Measurements from ENCODE around the gene DLG1. TPM values are rescaled to one million over a fixed set of nuclear protein-coding genes. Genes with fewer than 3 reads are reported as not detected.
"Not testable (repeated sequence)": the region's sequence is repeated elsewhere in the genome, so short reads cannot be mapped to it uniquely, and the experiment has no call there.

DLG1 gene
- total RNA-seq, 1 donor from 2014 or later = 114 TPM

DNA sequence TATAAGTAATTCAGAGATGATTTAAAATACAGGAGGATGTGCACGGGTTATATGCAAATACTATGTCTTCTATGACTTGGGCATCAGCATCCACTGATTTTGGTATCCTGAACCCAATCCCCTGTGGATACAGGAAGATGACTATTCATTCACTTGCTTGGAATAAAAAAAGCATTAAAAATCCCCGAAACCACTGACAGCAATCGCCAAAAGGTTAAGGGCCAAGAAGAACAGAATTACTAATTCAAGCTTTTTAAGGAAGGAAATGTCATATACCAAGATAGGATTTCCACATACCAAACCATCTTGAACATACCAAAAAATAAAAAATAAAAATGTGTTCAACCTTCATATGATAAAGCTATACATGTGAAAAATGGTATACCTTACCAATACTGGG lies 93.7 kb downstream of the DLG1 start:
- TF ChIP-seq, protein P1, sequence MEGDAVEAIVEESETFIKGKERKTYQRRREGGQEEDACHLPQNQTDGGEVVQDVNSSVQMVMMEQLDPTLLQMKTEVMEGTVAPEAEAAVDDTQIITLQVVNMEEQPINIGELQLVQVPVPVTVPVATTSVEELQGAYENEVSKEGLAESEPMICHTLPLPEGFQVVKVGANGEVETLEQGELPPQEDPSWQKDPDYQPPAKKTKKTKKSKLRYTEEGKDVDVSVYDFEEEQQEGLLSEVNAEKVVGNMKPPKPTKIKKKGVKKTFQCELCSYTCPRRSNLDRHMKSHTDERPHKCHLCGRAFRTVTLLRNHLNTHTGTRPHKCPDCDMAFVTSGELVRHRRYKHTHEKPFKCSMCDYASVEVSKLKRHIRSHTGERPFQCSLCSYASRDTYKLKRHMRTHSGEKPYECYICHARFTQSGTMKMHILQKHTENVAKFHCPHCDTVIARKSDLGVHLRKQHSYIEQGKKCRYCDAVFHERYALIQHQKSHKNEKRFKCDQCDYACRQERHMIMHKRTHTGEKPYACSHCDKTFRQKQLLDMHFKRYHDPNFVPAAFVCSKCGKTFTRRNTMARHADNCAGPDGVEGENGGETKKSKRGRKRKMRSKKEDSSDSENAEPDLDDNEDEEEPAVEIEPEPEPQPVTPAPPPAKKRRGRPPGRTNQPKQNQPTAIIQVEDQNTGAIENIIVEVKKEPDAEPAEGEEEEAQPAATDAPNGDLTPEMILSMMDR (IDR thresholded peaks at IDR 0.05; ENCODE audit: unreplicated experiment) = no peak
- H3K4me3 Mint-ChIP-seq = no peak overlapping the region

DNA sequence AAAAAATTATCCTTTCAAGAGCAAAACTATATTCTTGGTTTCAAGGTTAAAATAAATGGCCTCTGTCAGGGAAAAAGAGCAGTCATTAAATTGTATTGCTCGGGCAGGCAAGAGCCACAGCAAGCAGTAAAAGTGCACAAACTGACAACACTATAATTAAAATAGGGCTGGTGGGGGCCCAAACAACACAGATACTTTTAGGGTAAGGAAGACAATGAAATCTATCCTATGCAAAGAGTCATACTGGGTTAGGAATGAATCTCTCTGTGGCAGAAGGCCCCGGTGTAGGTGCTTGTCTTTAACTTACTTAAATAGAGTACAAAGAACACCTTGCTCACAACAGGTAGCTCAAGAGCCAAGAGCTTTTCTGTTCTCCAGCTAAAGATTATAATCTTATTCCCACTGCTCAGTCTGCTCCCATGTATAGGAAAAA lies 94.7 kb downstream of the DLG1 start:
- H3K4me1 Mint-ChIP-seq = peaks cover 31% of the 10 kb centered on the region
- no peaks in the 10 kb centered on the region for H3K27me3 Mint-ChIP-seq (ENCODE audit: low read depth)
- H3K4me3 Mint-ChIP-seq = no peak overlapping the region
- DNase-seq (ENCODE audit: low spot score in 2 of 2, unreplicated experiment in 2 of 2) = no peak
- peak overlapping the region; percentile 30 for H3K27ac Mint-ChIP-seq
- no peaks in the 10 kb centered on the region for H3K9me3 Mint-ChIP-seq
- no peaks in the 10 kb centered on the region for H3K36me3 Mint-ChIP-seq
- TF ChIP-seq, protein P1 (IDR thresholded peaks at IDR 0.05; ENCODE audit: unreplicated experiment) = no peak

More for the DNA sequence above, 93.7 kb downstream of the DLG1 start:
- no peaks in the 10 kb centered on the region for H3K27me3 Mint-ChIP-seq (ENCODE audit: low read depth)
- no peaks in the 10 kb centered on the region for H3K9me3 Mint-ChIP-seq
- DNase-seq (ENCODE audit: low spot score in 2 of 2, unreplicated experiment in 2 of 2) = no peak
- peaks cover 39% of the 10 kb centered on the region for H3K4me1 Mint-ChIP-seq
- no peak overlapping the region for H3K27ac Mint-ChIP-seq
- no peaks in the 10 kb centered on the region for H3K36me3 Mint-ChIP-seq

DNA sequence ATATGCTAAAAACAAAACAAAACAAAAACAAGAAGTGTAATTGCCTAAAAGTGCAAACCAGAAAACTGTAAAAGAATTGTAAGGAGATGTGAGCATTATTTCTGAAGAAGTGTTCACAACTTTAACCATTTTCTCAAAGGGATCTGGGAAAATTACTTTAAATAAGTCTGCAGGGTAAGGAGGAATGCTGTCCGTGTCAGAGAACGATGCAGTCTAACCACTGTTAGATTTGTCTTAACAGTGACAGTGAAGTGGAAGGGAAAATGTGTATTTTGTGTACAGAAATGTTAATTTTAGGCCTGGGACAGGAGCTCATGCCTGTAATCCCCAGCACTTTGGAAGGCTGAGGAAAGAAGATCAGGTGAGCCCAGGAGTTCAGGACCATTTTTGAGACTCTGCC lies 95.7 kb downstream of the DLG1 start:
- Mint-ChIP-seq H3K4me1 (peaks cover 31% of the 10 kb centered on the region), H3K9me3 (no peaks in the 10 kb centered on the region), H3K4me3 (no peak overlapping the region), H3K36me3 (no peaks in the 10 kb centered on the region), H3K27ac (peak overlapping the region; percentile 26), H3K27me3 (ENCODE audit: low read depth) (no peaks in the 10 kb centered on the region)
- TF ChIP-seq, protein P1 (IDR thresholded peaks at IDR 0.05; ENCODE audit: unreplicated experiment) = no peak
- DNase-seq (ENCODE audit: low spot score in 2 of 2, unreplicated experiment in 2 of 2) = no peak

DNA sequence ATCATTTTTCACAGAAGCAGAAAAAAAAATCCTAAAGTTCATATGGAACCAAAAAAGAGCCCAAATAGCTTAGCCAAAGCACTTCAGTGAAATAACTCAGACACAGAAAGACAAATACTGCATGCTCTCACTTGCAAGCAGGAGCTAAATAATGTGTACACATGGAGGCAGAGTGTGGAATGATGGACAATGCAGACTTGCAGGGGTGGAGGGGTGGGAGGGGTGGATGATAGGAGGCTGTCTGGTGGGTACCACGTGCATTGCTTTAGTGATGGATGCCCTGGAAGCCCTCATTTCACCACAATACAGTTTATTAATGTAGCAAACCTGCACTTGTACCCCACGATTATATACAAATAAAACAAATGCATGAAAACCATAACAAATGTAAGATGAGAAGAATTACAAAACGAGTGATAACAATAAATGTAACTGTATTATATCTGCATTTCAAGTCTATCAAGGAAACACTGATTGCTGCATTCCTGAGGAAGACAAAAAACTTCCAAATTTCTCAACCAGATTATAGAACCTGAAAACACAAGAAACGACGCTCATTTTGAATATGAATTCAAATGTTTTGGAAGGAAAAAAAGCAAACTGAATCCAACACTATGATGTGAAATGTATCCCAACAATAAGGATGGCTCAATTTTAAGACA lies 96.5 kb downstream of the DLG1 start:
- DNase-seq (ENCODE audit: low spot score in 2 of 2, unreplicated experiment in 2 of 2) = no peak
- Mint-ChIP-seq H3K4me3 (no peak overlapping the region), H3K36me3 (no peaks in the 10 kb centered on the region), H3K9me3 (no peaks in the 10 kb centered on the region), H3K27me3 (ENCODE audit: low read depth) (no peaks in the 10 kb centered on the region), H3K4me1 (peaks cover 31% of the 10 kb centered on the region), H3K27ac (peak overlapping the region; percentile 26)
- TF ChIP-seq, protein P1 (IDR thresholded peaks at IDR 0.05; ENCODE audit: unreplicated experiment) = no peak

DNA sequence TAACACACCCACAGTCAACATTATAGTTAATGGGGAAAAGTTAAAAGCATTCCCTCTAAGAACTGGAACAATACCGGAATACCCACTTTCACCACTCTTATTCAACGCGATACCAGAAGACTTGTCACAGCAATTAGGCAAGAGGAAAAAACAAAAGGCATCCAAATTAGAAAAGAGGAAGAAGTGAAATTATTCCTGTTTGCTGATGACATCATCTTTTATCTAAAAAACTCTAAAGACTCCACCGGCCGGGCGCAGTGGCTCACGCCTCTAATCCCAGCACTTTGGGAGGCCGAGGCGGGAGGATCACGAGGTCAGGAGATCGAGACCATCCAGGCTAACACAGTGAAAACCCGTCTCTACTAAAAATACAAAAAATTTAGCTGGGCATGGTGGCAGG lies 97.6 kb downstream of the DLG1 start:
- not testable (repeated sequence) for H3K9me3 Mint-ChIP-seq; H3K27ac Mint-ChIP-seq; H3K36me3 Mint-ChIP-seq; H3K27me3 Mint-ChIP-seq (ENCODE audit: low read depth); H3K4me3 Mint-ChIP-seq; DNase-seq (ENCODE audit: low spot score in 2 of 2, unreplicated experiment in 2 of 2)
- H3K4me1 Mint-ChIP-seq = peaks cover 34% of the 10 kb centered on the region

DNA sequence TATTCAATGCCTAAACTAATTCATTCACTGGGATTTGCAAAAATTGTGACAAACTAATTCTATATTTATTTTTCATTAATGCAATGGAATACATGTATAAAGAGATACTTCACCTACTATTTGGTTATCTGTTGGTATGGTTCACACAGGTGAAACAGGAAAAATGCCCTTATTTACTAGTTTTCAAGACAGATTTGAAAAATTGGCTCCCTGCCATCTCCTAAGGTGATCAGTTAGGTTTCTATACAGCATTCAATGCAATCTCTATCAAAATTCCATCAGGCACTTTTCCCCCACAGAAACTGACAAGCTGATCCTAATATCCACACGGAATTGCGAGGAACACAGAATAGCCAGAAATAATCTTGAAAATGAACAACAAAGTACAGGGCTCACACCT lies 101.1 kb downstream of the DLG1 start:
- peaks cover 6% of the 10 kb centered on the region for H3K9me3 Mint-ChIP-seq
- TF ChIP-seq, protein P1 (IDR thresholded peaks at IDR 0.05; ENCODE audit: unreplicated experiment) = no peak
- no peak overlapping the region for H3K27ac Mint-ChIP-seq
- no peaks in the 10 kb centered on the region for H3K27me3 Mint-ChIP-seq (ENCODE audit: low read depth)
- H3K36me3 Mint-ChIP-seq = peaks cover 16% of the 10 kb centered on the region
- no peak for DNase-seq (ENCODE audit: low spot score in 2 of 2, unreplicated experiment in 2 of 2)
- H3K4me1 Mint-ChIP-seq = peaks cover 15% of the 10 kb centered on the region
- H3K4me3 Mint-ChIP-seq = no peak overlapping the region
